T-helper 2 cell treated with Interferon-gamma antibody and Interleukin-4, amounts not matched to agents 5 μg/mL and 100 μg/mL, for 36 hours (primary cell): ENCODE measurements around the gene ASH1L.
"Not testable (repeated sequence)": the region's sequence is repeated elsewhere in the genome, so short reads cannot be mapped to it uniquely, and the experiment has no call there.

ENCODE experiments used
- DNase-seq: peaks from one replicate; pipeline ENCODE4 v3.0.0; 2021; ENCODE audit warnings: low spot score
- H3K27ac Mint-ChIP-seq: one replicate; pipeline ENCODE4 v1.8.0; 2021; ENCODE audit warnings: mild to moderate bottlenecking, mixed read lengths
- H3K27me3 Mint-ChIP-seq: one replicate; pipeline ENCODE4 v1.8.0; 2021; ENCODE audit warnings: low read depth, mixed read lengths
- H3K36me3 Mint-ChIP-seq: one replicate; pipeline ENCODE4 v1.8.0; 2021; ENCODE audit warnings: low read depth, mixed read lengths
- H3K4me1 Mint-ChIP-seq: one replicate; pipeline ENCODE4 v1.8.0; 2021; ENCODE audit warnings: low read depth, mixed read lengths
- H3K4me3 Mint-ChIP-seq: one replicate; pipeline ENCODE4 v1.8.0; 2022; ENCODE audit warnings: mild to moderate bottlenecking, moderate library complexity, mixed read lengths
- H3K9me3 Mint-ChIP-seq: one replicate; pipeline ENCODE4 v1.8.0; 2021; ENCODE audit warnings: mixed read lengths

Gene ASH1L

GRCh38 chr1:155575608-155576007 is 13.0 kb upstream of the ASH1L start:
- not testable (repeated sequence) for DNase-seq, H3K4me3 Mint-ChIP-seq, H3K4me1 Mint-ChIP-seq, H3K9me3 Mint-ChIP-seq, H3K27me3 Mint-ChIP-seq, H3K27ac Mint-ChIP-seq
- peaks cover 10% of the 10 kb centered on the region for H3K36me3 Mint-ChIP-seq

DNA sequence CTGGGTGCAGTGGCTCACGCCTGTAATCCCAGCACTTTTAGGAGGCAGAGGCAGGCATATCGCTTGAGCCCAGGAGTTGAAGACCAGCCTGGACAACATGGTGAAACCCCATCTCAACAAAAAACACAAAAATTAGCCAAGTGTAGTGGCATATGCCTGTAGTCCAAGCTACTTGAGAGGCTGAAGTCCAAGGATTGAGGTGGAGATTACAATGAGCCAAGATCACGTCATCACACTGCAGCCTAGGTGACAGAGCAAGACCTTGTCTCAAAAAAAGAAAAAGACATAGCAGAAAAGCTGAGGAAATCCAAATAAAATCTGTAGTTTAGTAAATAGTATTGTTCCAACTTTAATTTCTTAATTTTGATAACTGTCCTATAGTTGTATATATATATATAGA is 11.5 kb upstream of the ASH1L start:
- H3K4me3 Mint-ChIP-seq: no peak overlapping the region
- H3K9me3 Mint-ChIP-seq: no peaks in the 10 kb centered on the region
- no peak overlapping the region for H3K27ac Mint-ChIP-seq
- peaks cover 8% of the 10 kb centered on the region for H3K4me1 Mint-ChIP-seq
- H3K36me3 Mint-ChIP-seq: peaks cover 19% of the 10 kb centered on the region
- no peak for DNase-seq
- no peaks in the 10 kb centered on the region for H3K27me3 Mint-ChIP-seq

GRCh38 chr1:155570593-155570990 is 8.0 kb upstream of the ASH1L start:
- no peak overlapping the region for H3K4me3 Mint-ChIP-seq
- H3K36me3 Mint-ChIP-seq: peaks cover 27% of the 10 kb centered on the region
- DNase-seq: no peak
- H3K4me1 Mint-ChIP-seq: peaks cover 8% of the 10 kb centered on the region
- H3K27me3 Mint-ChIP-seq: no peaks in the 10 kb centered on the region
- no peaks in the 10 kb centered on the region for H3K9me3 Mint-ChIP-seq
- H3K27ac Mint-ChIP-seq: no peak overlapping the region

- H3K9me3 Mint-ChIP-seq: no peaks in the 10 kb centered on the region
- no peaks in the 10 kb centered on the region for H3K27me3 Mint-ChIP-seq
- peaks cover 27% of the 10 kb centered on the region for H3K36me3 Mint-ChIP-seq
- no peak overlapping the region for H3K4me3 Mint-ChIP-seq
- no peak overlapping the region for H3K27ac Mint-ChIP-seq
- no peak for DNase-seq
- H3K4me1 Mint-ChIP-seq: peaks cover 10% of the 10 kb centered on the region
Observed at GRCh38 chr1:155569988-155570592, 7.5 kb upstream of the ASH1L start.

DNA sequence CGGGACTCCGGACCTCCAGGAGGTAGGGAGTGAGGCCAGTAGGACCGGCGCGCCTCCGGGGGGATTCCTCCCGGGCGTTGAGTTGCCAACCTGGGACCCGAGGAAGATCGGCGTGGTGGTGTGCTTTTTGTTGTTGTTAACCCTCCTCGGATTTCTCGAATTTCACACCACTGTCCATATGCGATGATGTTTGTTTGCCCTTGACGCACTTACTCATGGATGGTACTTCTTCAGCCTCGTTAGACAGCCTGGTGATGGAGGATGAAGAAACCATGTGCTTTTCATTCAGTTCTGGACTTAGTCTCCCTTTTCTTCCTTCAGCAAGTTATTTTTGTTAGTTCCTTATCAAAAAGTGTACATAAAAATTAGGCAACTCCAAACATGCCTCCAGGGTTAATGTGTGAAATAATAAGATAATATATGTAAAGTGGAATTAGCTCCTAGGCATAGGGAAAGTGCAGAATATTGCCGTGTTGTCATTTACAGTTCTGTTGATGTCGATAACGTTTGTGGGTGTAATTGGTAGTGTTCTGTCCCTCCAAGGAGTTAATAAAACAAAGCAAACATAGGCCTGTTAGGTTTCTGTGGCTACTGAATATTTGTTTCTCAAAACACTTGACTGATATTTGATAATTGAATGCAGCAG is 897 bp upstream of the ASH1L start:
- not testable (repeated sequence) for H3K9me3 Mint-ChIP-seq, H3K27me3 Mint-ChIP-seq, DNase-seq
- H3K4me3 Mint-ChIP-seq: peak overlapping the region; percentile 98
- H3K4me1 Mint-ChIP-seq: peaks cover 29% of the 10 kb centered on the region
- H3K27ac Mint-ChIP-seq: peak overlapping the region; percentile 98
- H3K36me3 Mint-ChIP-seq: peaks cover 24% of the 10 kb centered on the region

DNA sequence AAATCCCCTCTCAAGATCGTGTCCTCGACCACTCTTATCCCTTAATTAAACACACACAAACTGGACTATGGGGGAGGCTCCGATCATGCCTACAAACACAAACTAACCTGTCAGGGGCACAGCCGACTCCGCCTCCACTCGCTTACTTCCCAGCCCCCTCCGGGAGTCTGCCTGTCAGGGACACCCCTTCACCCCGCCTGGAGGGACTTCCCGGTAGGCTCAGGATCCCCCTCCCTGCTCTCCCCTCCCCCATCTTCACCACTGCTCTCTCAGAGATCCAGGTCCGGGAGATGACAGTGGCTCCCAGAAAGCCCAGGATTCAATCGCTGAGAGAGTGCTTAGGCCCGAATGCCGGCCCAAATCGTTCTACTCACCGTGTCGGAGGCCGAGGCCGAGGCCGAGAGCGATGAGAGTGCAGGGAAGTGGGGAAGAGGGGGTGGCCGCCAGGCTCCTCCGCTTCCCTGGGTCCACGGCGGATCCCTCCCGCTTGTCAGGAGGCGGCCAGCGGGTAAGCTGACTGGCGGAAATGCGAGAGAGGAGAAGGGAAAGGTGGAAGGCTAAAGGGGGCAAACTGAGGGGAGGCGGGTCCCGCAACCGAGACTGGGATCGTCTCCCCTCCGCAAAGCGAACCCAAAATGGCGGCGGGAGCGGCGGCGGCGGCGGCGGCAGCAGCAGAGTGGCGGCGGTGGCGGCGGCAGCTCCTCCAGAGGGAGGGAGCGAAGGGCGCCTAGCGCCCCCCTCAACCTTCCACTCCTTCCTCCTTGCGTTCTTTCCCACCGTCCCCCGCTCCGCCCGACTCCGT is 623 bp downstream of the ASH1L start:
- H3K9me3 Mint-ChIP-seq, H3K27me3 Mint-ChIP-seq: not testable (repeated sequence)
- H3K4me1 Mint-ChIP-seq: peaks cover 36% of the 10 kb centered on the region
- H3K4me3 Mint-ChIP-seq: peak overlapping the region; percentile 98
- peaks cover 29% of the 10 kb centered on the region for H3K36me3 Mint-ChIP-seq
- peak; percentile 60 for DNase-seq
- H3K27ac Mint-ChIP-seq: peak overlapping the region; percentile 98

DNA sequence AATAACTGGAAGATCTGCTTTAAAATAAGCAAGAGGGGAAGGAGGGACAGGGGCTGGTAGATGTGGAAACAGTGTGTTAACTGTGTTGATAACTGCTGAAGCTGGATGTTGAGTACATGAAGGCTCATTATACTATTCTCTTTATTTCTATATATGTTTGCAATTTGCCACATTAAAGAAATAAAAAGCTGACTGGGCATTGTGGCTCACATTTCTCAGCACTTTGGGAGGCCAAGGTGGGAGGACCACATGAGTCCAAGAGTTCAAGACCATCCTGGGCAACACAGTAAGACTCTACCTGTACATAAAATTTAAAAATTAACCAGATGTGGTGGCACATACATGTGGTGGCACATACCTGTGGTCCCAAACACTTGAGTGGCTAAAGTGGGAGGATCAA is 6.7 kb downstream of the ASH1L start:
- no peak for DNase-seq
- Mint-ChIP-seq H3K4me3 (no peak overlapping the region), H3K27me3 (no peaks in the 10 kb centered on the region), H3K4me1 (peaks cover 26% of the 10 kb centered on the region), H3K36me3 (peaks cover 32% of the 10 kb centered on the region), H3K27ac (no peak overlapping the region), H3K9me3 (no peaks in the 10 kb centered on the region)

- Mint-ChIP-seq H3K27ac (no peak overlapping the region), H3K9me3 (no peaks in the 10 kb centered on the region), H3K27me3 (no peaks in the 10 kb centered on the region), H3K4me1 (peaks cover 21% of the 10 kb centered on the region), H3K36me3 (peaks cover 30% of the 10 kb centered on the region), H3K4me3 (no peak overlapping the region)
- DNase-seq: no peak
Observed at GRCh38 chr1:155553349-155553748, 9.3 kb downstream of the ASH1L start.

- DNase-seq: no peak
- H3K27me3 Mint-ChIP-seq: no peaks in the 10 kb centered on the region
- peak overlapping the region; percentile 1 for H3K27ac Mint-ChIP-seq
- H3K4me3 Mint-ChIP-seq: no peak overlapping the region
- H3K9me3 Mint-ChIP-seq: no peaks in the 10 kb centered on the region
- peaks cover 24% of the 10 kb centered on the region for H3K4me1 Mint-ChIP-seq
- peaks cover 20% of the 10 kb centered on the region for H3K36me3 Mint-ChIP-seq
Observed at GRCh38 chr1:155548706-155549105, 13.9 kb downstream of the ASH1L start.

GRCh38 chr1:155540000-155540874 is 22.4 kb downstream of the ASH1L start:
- Mint-ChIP-seq H3K4me1 (peaks cover 49% of the 10 kb centered on the region), H3K27ac (peak overlapping the region; percentile 83), H3K27me3 (no peaks in the 10 kb centered on the region), H3K36me3 (peaks cover 7% of the 10 kb centered on the region), H3K4me3 (peak overlapping the region; percentile 41), H3K9me3 (no peaks in the 10 kb centered on the region)
- DNase-seq: no peak

DNA sequence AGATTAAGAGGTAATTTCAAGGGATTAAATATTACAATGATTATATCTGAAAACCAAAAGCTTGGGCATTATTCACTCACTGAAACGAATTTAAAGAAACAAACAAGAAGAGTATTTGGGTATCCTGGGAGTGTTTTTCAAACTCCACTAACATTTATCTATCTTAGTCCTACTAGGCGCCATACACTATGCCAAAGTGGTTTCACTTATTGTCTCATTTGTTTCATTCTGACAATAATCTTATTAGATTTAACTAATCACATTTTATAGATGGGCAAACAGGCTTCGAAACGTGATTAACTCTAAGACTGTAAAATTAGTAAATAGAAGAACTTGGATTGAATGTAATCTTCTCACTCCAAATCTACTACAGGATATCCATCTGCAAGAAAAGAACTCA is 25.4 kb downstream of the ASH1L start:
- H3K27me3 Mint-ChIP-seq: no peaks in the 10 kb centered on the region
- H3K9me3 Mint-ChIP-seq: no peaks in the 10 kb centered on the region
- peaks cover 55% of the 10 kb centered on the region for H3K4me1 Mint-ChIP-seq
- peak overlapping the region; percentile 94 for H3K27ac Mint-ChIP-seq
- H3K36me3 Mint-ChIP-seq: peaks cover 17% of the 10 kb centered on the region
- DNase-seq: no peak
- peak overlapping the region; percentile 15 for H3K4me3 Mint-ChIP-seq

DNA sequence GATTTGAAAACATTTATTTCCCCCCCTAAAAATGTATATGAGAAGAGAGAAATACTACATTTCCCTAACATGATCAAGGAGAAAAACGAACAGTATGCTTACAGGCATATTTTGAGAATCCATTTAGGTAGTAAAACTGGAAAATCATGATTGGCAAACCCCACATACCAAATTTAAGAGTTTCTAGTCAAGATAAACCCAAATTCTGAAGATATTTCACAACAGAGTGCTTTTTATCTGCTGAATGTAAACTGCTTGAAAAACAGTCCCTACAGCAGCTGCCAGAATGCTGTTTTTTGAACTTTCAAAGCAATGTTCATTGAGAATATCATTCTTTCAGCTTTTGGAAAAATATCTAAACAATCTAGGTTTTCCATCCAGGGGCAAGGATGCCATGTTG is 31.0 kb downstream of the ASH1L start:
- Mint-ChIP-seq H3K4me3 (no peak overlapping the region), H3K9me3 (no peaks in the 10 kb centered on the region), H3K4me1 (peaks cover 23% of the 10 kb centered on the region), H3K27me3 (no peaks in the 10 kb centered on the region), H3K36me3 (peaks cover 18% of the 10 kb centered on the region), H3K27ac (no peak overlapping the region)
- DNase-seq: no peak

DNA sequence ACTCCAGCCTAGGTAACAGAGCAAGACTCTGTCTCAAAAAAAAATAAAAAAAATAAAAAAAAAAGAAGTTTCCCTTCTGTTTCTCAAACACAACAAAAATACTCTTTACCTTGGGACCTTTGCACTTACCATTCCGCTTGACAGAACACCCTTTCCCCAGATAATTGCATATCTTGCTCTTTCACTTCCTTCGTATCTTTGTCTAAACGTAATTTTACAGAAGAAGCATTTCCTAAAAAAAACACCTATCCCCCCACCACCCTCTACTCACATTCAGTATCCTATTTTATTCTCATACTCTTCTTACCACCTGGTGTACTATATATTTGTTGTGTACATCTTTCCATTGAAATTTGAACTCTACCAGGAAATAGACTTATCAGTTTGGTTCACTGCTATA is 32.7 kb downstream of the ASH1L start:
- H3K9me3 Mint-ChIP-seq: no peaks in the 10 kb centered on the region
- no peak overlapping the region for H3K27ac Mint-ChIP-seq
- peaks cover 18% of the 10 kb centered on the region for H3K36me3 Mint-ChIP-seq
- H3K4me1 Mint-ChIP-seq: peaks cover 16% of the 10 kb centered on the region
- H3K4me3 Mint-ChIP-seq: no peak overlapping the region
- H3K27me3 Mint-ChIP-seq: no peaks in the 10 kb centered on the region
- no peak for DNase-seq

DNA sequence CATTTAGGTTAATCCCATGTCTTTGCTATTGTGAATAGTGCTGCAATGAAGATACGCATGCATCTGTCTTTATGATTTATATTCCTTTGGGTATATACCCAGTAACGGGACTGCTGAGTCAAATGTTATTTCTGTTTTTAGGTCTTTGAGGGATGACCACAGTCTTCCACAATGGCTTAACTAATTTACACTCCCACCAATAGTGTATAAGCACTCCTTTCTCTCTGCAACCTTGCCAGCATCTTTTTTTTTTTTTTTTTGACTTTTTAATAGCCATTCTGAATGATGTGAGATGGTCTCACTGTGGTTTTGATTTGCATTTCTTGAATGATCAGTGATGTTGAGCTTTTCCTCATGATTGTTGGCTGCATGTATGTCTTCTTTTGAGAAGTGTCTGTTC is 33.5 kb downstream of the ASH1L start:
- Mint-ChIP-seq H3K36me3 (peaks cover 13% of the 10 kb centered on the region), H3K4me3 (no peak overlapping the region), H3K4me1 (peaks cover 13% of the 10 kb centered on the region), H3K27ac (no peak overlapping the region), H3K9me3 (no peaks in the 10 kb centered on the region), H3K27me3 (no peaks in the 10 kb centered on the region)
- DNase-seq: no peak
